ENCODE measurements around the gene SPNS2. TPM values are rescaled to one million over a fixed set of nuclear protein-coding genes. Genes with fewer than 3 reads are reported as not detected.

SPNS2 gene
- total and polyA plus RNA-seq, 2 experiments from 2014 or later: 1.7 to 2.3 TPM

DNA sequence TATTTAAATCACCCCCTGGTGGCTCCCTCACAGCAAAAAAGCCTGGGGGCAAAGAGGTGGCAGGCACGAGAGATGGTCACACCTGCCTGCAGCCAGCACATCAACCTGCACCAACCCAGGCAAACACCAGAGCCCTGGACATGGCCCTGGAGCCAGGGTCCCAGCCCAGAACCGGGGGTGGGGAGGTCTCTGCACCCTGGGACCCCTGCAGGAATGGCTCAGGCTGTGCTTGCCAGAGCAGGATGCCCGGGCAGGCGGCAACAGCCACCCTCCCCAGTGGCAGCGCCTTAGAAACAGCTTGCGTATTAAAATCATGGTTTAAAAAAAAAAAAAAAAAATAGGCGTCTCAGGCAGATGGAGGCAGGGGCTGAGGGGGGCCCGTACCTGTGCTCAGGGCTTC lies 40.3 kb downstream of the SPNS2 start (continued):
- TF ChIP-seq, protein P1, sequence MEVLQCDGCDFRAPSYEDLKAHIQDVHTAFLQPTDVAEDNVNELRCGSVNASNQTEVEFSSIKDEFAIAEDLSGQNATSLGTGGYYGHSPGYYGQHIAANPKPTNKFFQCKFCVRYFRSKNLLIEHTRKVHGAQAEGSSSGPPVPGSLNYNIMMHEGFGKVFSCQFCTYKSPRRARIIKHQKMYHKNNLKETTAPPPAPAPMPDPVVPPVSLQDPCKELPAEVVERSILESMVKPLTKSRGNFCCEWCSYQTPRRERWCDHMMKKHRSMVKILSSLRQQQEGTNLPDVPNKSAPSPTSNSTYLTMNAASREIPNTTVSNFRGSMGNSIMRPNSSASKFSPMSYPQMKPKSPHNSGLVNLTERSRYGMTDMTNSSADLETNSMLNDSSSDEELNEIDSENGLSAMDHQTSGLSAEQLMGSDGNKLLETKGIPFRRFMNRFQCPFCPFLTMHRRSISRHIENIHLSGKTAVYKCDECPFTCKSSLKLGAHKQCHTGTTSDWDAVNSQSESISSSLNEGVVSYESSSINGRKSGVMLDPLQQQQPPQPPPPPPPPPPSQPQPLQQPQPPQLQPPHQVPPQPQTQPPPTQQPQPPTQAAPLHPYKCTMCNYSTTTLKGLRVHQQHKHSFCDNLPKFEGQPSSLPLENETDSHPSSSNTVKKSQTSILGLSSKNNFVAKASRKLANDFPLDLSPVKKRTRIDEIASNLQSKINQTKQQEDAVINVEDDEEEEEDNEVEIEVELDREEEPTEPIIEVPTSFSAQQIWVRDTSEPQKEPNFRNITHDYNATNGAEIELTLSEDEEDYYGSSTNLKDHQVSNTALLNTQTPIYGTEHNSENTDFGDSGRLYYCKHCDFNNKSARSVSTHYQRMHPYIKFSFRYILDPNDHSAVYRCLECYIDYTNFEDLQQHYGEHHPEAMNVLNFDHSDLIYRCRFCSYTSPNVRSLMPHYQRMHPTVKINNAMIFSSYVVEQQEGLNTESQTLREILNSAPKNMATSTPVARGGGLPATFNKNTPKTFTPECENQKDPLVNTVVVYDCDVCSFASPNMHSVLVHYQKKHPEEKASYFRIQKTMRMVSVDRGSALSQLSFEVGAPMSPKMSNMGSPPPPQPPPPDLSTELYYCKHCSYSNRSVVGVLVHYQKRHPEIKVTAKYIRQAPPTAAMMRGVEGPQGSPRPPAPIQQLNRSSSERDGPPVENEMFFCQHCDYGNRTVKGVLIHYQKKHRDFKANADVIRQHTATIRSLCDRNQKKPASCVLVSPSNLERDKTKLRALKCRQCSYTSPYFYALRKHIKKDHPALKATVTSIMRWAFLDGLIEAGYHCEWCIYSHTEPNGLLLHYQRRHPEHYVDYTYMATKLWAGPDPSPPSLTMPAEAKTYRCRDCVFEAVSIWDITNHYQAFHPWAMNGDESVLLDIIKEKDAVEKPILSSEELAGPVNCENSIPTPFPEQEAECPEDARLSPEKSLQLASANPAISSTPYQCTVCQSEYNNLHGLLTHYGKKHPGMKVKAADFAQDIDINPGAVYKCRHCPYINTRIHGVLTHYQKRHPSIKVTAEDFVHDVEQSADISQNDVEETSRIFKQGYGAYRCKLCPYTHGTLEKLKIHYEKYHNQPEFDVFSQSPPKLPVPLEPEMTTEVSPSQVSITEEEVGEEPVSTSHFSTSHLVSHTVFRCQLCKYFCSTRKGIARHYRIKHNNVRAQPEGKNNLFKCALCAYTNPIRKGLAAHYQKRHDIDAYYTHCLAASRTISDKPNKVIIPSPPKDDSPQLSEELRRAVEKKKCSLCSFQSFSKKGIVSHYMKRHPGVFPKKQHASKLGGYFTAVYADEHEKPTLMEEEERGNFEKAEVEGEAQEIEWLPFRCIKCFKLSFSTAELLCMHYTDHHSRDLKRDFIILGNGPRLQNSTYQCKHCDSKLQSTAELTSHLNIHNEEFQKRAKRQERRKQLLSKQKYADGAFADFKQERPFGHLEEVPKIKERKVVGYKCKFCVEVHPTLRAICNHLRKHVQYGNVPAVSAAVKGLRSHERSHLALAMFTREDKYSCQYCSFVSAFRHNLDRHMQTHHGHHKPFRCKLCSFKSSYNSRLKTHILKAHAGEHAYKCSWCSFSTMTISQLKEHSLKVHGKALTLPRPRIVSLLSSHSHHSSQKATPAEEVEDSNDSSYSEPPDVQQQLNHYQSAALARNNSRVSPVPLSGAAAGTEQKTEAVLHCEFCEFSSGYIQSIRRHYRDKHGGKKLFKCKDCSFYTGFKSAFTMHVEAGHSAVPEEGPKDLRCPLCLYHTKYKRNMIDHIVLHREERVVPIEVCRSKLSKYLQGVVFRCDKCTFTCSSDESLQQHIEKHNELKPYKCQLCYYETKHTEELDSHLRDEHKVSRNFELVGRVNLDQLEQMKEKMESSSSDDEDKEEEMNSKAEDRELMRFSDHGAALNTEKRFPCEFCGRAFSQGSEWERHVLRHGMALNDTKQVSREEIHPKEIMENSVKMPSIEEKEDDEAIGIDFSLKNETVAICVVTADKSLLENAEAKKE (CRISPR knock-in tag; IDR thresholded peaks at IDR 0.05): no peak

DNA sequence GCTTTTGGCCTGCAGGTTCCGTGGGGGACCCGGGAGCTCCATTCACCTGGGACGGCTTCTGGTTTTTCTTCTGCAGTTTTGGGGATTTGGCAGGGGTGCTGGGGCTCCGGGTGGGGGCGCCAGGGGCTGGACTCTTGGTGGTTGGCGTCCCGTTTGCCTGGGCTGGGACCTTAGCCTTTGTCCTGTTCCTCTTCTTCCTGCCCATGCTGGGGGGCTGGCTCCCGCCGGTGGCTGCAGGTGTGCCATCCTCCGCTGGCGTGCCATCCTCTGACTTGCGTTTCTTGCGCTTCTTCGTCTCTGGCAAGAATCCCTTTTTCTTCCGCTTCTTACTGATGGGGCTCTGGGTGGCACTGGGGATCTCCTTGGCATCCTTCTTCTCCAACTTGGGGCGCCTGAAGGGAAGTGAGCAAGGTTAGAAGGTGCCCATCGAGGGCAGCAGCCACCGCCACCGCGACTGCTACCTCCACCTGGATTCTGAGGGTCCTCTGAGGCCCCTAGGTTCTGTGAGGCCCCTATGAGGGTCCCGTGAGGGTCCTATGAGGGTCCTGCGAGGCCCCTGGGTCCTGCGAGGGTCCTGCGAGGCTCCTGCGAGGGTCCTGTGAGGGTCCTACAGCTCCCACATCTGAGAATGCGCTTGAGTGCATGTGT lies 41.0 kb downstream of the SPNS2 start:
- H3K27ac Mint-ChIP-seq: no peak overlapping the region
- TF ChIP-seq STAT1 (IDR thresholded peaks at IDR 0.05; ENCODE audit: unreplicated experiment) (no peak), POLR2AphosphoS5 (IDR thresholded peaks at IDR 0.05; ENCODE audit: low read depth) (no peak), ZNF331 (CRISPR knock-in tag; IDR thresholded peaks at IDR 0.05; ENCODE audit: low read depth) (no peak), NANOG (IDR thresholded peaks at IDR 0.05; ENCODE audit: borderline replicate concordance) (no peak), ZNF114 (CRISPR knock-in tag; IDR thresholded peaks at IDR 0.05) (no peak), EZH2 (IDR thresholded peaks at IDR 0.05; ENCODE audit: low read depth, unreplicated experiment) (no peak)
- TF ChIP-seq, protein P2, sequence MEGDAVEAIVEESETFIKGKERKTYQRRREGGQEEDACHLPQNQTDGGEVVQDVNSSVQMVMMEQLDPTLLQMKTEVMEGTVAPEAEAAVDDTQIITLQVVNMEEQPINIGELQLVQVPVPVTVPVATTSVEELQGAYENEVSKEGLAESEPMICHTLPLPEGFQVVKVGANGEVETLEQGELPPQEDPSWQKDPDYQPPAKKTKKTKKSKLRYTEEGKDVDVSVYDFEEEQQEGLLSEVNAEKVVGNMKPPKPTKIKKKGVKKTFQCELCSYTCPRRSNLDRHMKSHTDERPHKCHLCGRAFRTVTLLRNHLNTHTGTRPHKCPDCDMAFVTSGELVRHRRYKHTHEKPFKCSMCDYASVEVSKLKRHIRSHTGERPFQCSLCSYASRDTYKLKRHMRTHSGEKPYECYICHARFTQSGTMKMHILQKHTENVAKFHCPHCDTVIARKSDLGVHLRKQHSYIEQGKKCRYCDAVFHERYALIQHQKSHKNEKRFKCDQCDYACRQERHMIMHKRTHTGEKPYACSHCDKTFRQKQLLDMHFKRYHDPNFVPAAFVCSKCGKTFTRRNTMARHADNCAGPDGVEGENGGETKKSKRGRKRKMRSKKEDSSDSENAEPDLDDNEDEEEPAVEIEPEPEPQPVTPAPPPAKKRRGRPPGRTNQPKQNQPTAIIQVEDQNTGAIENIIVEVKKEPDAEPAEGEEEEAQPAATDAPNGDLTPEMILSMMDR (conservative IDR thresholded peaks at IDR 0.05; ENCODE audit: low read depth in 2 of 2): no peak
- TF ChIP-seq, protein P3, sequence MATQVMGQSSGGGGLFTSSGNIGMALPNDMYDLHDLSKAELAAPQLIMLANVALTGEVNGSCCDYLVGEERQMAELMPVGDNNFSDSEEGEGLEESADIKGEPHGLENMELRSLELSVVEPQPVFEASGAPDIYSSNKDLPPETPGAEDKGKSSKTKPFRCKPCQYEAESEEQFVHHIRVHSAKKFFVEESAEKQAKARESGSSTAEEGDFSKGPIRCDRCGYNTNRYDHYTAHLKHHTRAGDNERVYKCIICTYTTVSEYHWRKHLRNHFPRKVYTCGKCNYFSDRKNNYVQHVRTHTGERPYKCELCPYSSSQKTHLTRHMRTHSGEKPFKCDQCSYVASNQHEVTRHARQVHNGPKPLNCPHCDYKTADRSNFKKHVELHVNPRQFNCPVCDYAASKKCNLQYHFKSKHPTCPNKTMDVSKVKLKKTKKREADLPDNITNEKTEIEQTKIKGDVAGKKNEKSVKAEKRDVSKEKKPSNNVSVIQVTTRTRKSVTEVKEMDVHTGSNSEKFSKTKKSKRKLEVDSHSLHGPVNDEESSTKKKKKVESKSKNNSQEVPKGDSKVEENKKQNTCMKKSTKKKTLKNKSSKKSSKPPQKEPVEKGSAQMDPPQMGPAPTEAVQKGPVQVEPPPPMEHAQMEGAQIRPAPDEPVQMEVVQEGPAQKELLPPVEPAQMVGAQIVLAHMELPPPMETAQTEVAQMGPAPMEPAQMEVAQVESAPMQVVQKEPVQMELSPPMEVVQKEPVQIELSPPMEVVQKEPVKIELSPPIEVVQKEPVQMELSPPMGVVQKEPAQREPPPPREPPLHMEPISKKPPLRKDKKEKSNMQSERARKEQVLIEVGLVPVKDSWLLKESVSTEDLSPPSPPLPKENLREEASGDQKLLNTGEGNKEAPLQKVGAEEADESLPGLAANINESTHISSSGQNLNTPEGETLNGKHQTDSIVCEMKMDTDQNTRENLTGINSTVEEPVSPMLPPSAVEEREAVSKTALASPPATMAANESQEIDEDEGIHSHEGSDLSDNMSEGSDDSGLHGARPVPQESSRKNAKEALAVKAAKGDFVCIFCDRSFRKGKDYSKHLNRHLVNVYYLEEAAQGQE (IDR thresholded peaks at IDR 0.05; ENCODE audit: unreplicated experiment): no peak

More for the DNA sequence above, 41.0 kb downstream of the SPNS2 start:
- Histone ChIP-seq H3K4me2 (no peak overlapping the region), H3K9me2 (ENCODE audit: insufficient read depth) (no peaks in the 10 kb centered on the region), H3K36me3 (ENCODE audit: insufficient read depth) (no peaks in the 10 kb centered on the region; the same call in 1 of the 2 replicates), H3K27ac (ENCODE audit: low read depth) (no peak overlapping the region), H3F3A (replicated peaks; ENCODE audit: low read depth) (peaks cover 10% of the 10 kb centered on the region), H3K4me1 (ENCODE audit: insufficient read depth) (peaks cover 7% of the 10 kb centered on the region; the same call in 1 of the 2 replicates), H2AFZ (no peak overlapping the region), H3K4me3 (no peak overlapping the region), H4K20me1 (replicated peaks; ENCODE audit: insufficient read depth) (peaks cover 8% of the 10 kb centered on the region), H3K27me3 (ENCODE audit: insufficient read depth) (no peaks in the 10 kb centered on the region), H3K79me2 (replicated peaks; ENCODE audit: insufficient read depth) (no peaks in the 10 kb centered on the region)
- Mint-ChIP-seq H3K27me3 (ENCODE audit: insufficient read depth, low read depth, poor library complexity) (peaks cover 42% of the 10 kb centered on the region), H3K36me3 (ENCODE audit: low read depth) (peaks cover 55% of the 10 kb centered on the region), H3K9me3 (no peaks in the 10 kb centered on the region), H3K4me1 (peaks cover 16% of the 10 kb centered on the region), H3K4me3 (no peak overlapping the region)
- no peak for DNase-seq (ENCODE audit: low spot score)
- no peak for ATAC-seq

All from GM23338 (cell line).